Measurements from ENCODE around the gene ITPKB. TPM values are rescaled to one million over a fixed set of nuclear protein-coding genes. Genes with fewer than 3 reads are reported as not detected.

Gene ITPKB
- total and polyA plus RNA-seq, 7 donors: 1.4 to 80.9 (median 52.4) TPM

DNA sequence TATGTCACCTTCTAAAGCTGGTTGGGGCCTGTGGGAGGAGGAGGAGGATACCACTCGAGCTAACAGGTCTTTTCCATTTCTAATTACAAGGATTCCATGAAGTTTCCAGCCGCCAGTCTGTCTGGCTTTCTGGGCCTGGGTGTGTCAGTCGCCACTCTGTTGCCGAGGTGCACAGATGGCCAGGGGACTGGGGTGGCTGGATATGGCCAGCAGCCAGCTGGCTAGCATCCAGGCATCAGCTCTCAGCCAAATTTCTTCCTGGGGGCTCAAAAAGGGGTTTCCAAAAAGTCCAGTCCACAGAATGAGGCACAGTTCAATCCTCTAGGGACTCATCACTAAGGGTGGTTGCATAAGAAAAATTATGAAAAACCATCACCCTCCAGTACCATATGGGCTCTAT, 32.4 kb downstream of the ITPKB start:
- H3K4me3 ChIP-seq: no peak overlapping the region
- 63 to 73% methylated on average over 4 of the region's 4 CpGs for WGBS, 2 donors
- H3K27me3 ChIP-seq: no peaks in the 10 kb centered on the region
- intact Hi-C loops (cut with DNase I): loop anchor here (10.0 kb wide), 1 partner anchor 118 kb away; no protein-coding TSS in a partner anchor
- peaks cover 0 to 88% (median 84%) of the 10 kb centered on the region in 4 donors for H3K4me1 ChIP-seq
- peak; percentile 64 for DNase-seq
- no peaks in the 10 kb centered on the region for H3K9me3 ChIP-seq
- peak in 1 of 4 donors; percentile 24 for TF ChIP-seq POLR2AphosphoS5 (IDR thresholded peaks at IDR 0.05)
- TF ChIP-seq, protein P1, sequence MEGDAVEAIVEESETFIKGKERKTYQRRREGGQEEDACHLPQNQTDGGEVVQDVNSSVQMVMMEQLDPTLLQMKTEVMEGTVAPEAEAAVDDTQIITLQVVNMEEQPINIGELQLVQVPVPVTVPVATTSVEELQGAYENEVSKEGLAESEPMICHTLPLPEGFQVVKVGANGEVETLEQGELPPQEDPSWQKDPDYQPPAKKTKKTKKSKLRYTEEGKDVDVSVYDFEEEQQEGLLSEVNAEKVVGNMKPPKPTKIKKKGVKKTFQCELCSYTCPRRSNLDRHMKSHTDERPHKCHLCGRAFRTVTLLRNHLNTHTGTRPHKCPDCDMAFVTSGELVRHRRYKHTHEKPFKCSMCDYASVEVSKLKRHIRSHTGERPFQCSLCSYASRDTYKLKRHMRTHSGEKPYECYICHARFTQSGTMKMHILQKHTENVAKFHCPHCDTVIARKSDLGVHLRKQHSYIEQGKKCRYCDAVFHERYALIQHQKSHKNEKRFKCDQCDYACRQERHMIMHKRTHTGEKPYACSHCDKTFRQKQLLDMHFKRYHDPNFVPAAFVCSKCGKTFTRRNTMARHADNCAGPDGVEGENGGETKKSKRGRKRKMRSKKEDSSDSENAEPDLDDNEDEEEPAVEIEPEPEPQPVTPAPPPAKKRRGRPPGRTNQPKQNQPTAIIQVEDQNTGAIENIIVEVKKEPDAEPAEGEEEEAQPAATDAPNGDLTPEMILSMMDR (IDR thresholded peaks at IDR 0.05): no peak
- TF ChIP-seq EP300 (IDR thresholded peaks at IDR 0.05): no peak
- TF ChIP-seq POLR2A (IDR thresholded peaks at IDR 0.05): no peak
- no peaks in the 10 kb centered on the region for H3K36me3 ChIP-seq
- peak overlapping the region in 1 of 4 donors; percentile 91 for H3K27ac ChIP-seq

DNA sequence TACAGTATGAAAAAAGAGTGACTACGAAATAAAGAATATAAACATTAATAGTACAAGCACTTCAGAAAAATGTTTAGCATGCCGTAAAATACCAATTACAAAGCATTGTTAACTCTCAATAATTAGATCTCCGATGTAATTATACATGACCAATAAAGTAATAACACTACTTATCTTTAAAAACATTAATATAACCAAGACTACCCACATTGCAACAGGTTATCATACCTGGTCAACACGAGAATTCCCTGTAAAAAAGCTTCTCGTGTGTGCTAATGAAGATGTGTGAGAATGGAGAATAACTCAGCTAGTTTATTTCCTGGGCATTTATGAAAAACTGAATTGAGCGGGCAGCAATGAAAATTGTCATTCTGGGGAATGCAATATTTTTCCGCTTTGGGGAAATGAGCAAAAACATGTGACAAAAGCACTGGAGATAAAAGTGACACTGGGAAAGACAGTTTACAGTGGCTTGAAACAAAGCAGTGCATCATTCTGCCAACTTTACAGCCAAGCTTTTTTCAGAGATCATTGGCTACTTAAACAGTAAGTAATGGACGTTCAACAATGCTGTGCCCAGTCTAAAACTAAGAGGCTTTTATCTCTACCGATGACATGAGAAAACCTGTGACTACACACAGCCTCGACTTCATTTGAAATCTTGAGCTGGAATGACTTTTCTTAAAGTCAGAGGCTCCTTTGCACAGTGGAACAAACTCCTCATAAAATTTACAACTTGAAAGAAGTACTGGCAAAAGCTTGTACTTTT, 34.7 kb downstream of the ITPKB start:
- Histone ChIP-seq H3K27ac (peak overlapping the region in 1 of 4 donors; percentile 91), H3K4me3 (peak overlapping the region in 3 of 4 donors; percentile 53 to 57 (median 56)), H3K27me3 (no peaks in the 10 kb centered on the region), H3K36me3 (no peaks in the 10 kb centered on the region), H3K4me1 (peaks cover 0 to 83% (median 81%) of the 10 kb centered on the region in 4 donors), H3K9me3 (no peaks in the 10 kb centered on the region)
- DNase-seq: no peak
- intact Hi-C loops (cut with DNase I): loop anchor here (5.0 to 10.0 kb wide), 3 partner anchors 33 to 120 kb away; partner anchors contain the start of gene ITPKB
- WGBS, 2 donors: 73 to 82% methylated on average over 10 of the region's 10 CpGs
- TF ChIP-seq POLR2A (IDR thresholded peaks at IDR 0.05): no peak
- peak in 3 of 4 donors; percentile 19 to 80 (median 41) for TF ChIP-seq EP300 (IDR thresholded peaks at IDR 0.05)
- peak; percentile 50 to 83 (median 75) for TF ChIP-seq POLR2AphosphoS5 (IDR thresholded peaks at IDR 0.05)
- TF ChIP-seq, protein P1 (IDR thresholded peaks at IDR 0.05): no peak

DNA sequence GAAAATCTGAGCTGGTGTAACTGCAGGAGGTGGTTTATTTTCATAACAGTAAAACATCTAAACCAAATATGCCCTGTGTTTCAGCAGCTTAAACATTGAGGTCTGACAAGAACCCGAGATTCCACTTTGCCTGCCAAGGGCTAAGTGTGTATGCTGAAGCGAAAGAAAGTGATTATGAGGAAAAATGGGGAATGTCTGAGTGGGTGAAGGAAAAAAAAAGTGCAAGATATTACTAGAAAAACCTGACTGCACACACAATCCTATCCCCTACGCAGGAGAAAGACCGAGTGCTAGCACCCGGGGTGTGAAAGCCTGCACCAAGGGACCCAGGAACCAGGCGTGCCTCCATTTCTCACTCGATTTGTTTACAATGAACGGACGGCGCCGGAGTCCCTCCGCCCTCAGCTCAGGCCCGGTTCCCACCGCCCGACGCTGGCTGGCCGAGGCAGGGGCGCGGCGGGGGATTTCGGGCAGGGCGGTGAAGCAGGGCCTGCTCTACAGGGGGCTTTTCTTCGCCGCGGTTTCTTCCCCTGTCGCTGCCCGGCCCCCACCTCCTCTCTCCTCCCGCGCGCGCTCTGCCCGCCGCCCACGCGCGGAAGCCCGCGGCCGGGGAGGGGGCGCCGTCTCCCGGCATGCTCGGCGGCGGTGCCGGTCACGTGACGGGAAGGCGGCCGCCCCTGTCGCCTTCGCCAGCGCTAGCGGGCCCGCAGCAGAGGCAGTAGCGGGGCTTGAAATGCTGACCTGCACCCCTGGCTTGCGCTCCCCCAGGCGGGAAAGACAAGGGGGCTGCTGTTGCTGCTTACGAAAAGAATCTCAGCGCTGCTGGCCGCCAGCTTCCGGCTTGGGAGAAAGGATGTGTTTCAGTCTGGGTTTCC, 35.9 kb downstream of the ITPKB start:
- intact Hi-C loops (cut with DNase I): loop anchor here (5.0 to 10.0 kb wide), 3 partner anchors 34 to 122 kb away; partner anchors contain the start of gene ITPKB

More for the DNA sequence above, 35.9 kb downstream of the ITPKB start:
- peak; percentile 20 to 46 for TF ChIP-seq POLR2A (IDR thresholded peaks at IDR 0.05)
- TF ChIP-seq, protein P1 (IDR thresholded peaks at IDR 0.05): no peak
- peak in 1 of 4 donors; percentile 2 for TF ChIP-seq EP300 (IDR thresholded peaks at IDR 0.05)
- peak; percentile 71 to 90 (median 78) for TF ChIP-seq POLR2AphosphoS5 (IDR thresholded peaks at IDR 0.05)
- H3K4me1 ChIP-seq: peaks cover 0 to 83% (median 81%) of the 10 kb centered on the region in 4 donors
- 0 to 1% methylated on average over 62 of the region's 62 CpGs for WGBS, 2 donors
- H3K27ac ChIP-seq: peak overlapping the region in 1 of 4 donors; percentile 91
- H3K9me3 ChIP-seq: no peaks in the 10 kb centered on the region
- no peaks in the 10 kb centered on the region for H3K27me3 ChIP-seq
- peak; percentile 89 for DNase-seq
- H3K4me3 ChIP-seq: peak overlapping the region; percentile 37 to 57 (median 54)
- no peaks in the 10 kb centered on the region for H3K36me3 ChIP-seq
